Subcutaneous adipose tissue (tissue), 4 donors: ENCODE data around the gene PCDHA6. TPM values are rescaled to one million over a fixed set of nuclear protein-coding genes. Genes with fewer than 3 reads are reported as not detected.

Experiments used
- CTCF ChIP-seq: fragments of 450-650 bp; IDR thresholded peaks from one replicate; pipeline ENCODE4 v1.5.1; 2016; ENCODE audit warnings: low read depth, mild to moderate bottlenecking, control low read depth, antibody characterized with exemption, moderate library complexity
- total RNA-seq, 4 donors: library from RNA; depleted of rRNA; stranded (reverse); fragments of >200 nt; gene quantifications; one replicate each; pipeline ENCODE4 v1.1.0, GENCODE V29; 2016

Gene PCDHA6
- total RNA-seq, 4 donors from 2014 or later = 0.22 to 0.49 (median 0.36) TPM

GRCh38 chr5:140796718-140797095, 31.1 kb upstream of the PCDHA6 start:
- no peak for TF ChIP-seq CTCF

GRCh38 chr5:140800816-140801493, 26.8 kb upstream of the PCDHA6 start, which contains the start of gene PCDHA3:
PCDHA3 (plus strand) TSS chr5:140801057.
- no peak for TF ChIP-seq CTCF

- TF ChIP-seq CTCF = no peak
These were observed 26.3 kb upstream of the PCDHA6 start for GRCh38 chr5:140801494-140801841.

GRCh38 chr5:140802781-140803271, 24.9 kb upstream of the PCDHA6 start:
- no peak for TF ChIP-seq CTCF

GRCh38 chr5:140806834-140807775, 20.7 kb upstream of the PCDHA6 start, which contains the start of gene PCDHA4:
PCDHA4 (plus strand) TSS chr5:140807068.
- no peak for TF ChIP-seq CTCF

- TF ChIP-seq CTCF = no peak
These were observed 18.9 kb upstream of the PCDHA6 start for GRCh38 chr5:140808889-140809291.
